PC-9 (cell line): ENCODE results near the gene BACH2. TPM values are rescaled to one million over a fixed set of nuclear protein-coding genes. Genes with fewer than 3 reads are reported as not detected.

ENCODE experiments used
- BruUV-seq: library from RNA; stranded (reverse); fragments of 400-500 nt; replicated peaks from 2 replicates; lab custom pipeline; 2021; lab: Mats Ljungman, UMichigan
- CTCF ChIA-PET: fragments of 300-600 bp; sonication (Branson Sonifier 250); formaldehyde crosslinking; loops from one replicate; lab custom pipeline; 2022; ENCODE audit warnings: antibody characterized with exemption; lab: Charles Lee
- POLR2A ChIA-PET: fragments of 300-600 bp; sonication (Branson Sonifier 250); formaldehyde crosslinking; loops from one replicate; lab custom pipeline; 2022; ENCODE audit warnings: antibody characterized with exemption; ENCODE audit not compliant: unreplicated experiment; lab: Charles Lee
- DNase-seq, 2 experiments: peaks; one replicate each; pipeline versions ENCODE4 v3.0.0 to v3.0.0-alpha.2; 2015 to 2022; ENCODE audit warnings: mixed read lengths in 1 of 2
- H2AFZ ChIP-seq: fragments of 200-600 bp; sonication (generic); 2 replicates; pipeline ENCODE4 v1.8.1; 2017; ENCODE audit warnings: antibody characterized with exemption
- H3F3A ChIP-seq: fragments of 200-600 bp; sonication (generic); 2 replicates; pipeline ENCODE4 v1.8.1; 2017; ENCODE audit warnings: antibody characterized with exemption, mild to moderate bottlenecking, low read depth; ENCODE audit not compliant: insufficient read depth
- H3K27ac ChIP-seq: fragments of 200-600 bp; sonication (generic); 2 replicates; pipeline ENCODE4 v1.6.1; 2016; ENCODE audit warnings: mixed run types
- H3K27me3 ChIP-seq: fragments of 200-600 bp; sonication (generic); 2 replicates; pipeline ENCODE4 v1.6.1; 2016; ENCODE audit warnings: low read depth, mixed run types; ENCODE audit not compliant: insufficient read depth
- H3K36me3 ChIP-seq: fragments of 200-600 bp; sonication (generic); 2 replicates; pipeline ENCODE4 v1.6.1; 2016; ENCODE audit warnings: low read depth, mixed run types
- H3K4me1 ChIP-seq: fragments of 200-600 bp; sonication (generic); replicated peaks from 2 replicates; pipeline ENCODE4 v1.6.1; 2016; ENCODE audit warnings: mixed run types; ENCODE audit not compliant: insufficient read depth
- H3K4me2 ChIP-seq: fragments of 200-600 bp; sonication (generic); 2 replicates; pipeline ENCODE4 v1.6.1; 2017; ENCODE audit warnings: mixed run types
- H3K4me3 ChIP-seq: fragments of 200-600 bp; sonication (generic); 2 replicates; pipeline ENCODE4 v1.6.1; 2016; ENCODE audit warnings: mixed run types
- H3K79me2 ChIP-seq: fragments of 200-600 bp; sonication (generic); 2 replicates; pipeline ENCODE4 v1.6.1; 2017; ENCODE audit warnings: low read depth, mixed run types
- H3K9me2 ChIP-seq: fragments of 200-600 bp; sonication (generic); 2 replicates; pipeline ENCODE4 v1.8.1; 2017; ENCODE audit warnings: mild to moderate bottlenecking; ENCODE audit not compliant: insufficient read depth
- H3K9me3 ChIP-seq: fragments of 200-600 bp; sonication (generic); 2 replicates; pipeline ENCODE4 v1.8.1; 2016; ENCODE audit warnings: low read depth; ENCODE audit not compliant: insufficient read depth
- H4K20me1 ChIP-seq: fragments of 200-600 bp; sonication (generic); 2 replicates; pipeline ENCODE4 v1.8.1; 2017; ENCODE audit not compliant: insufficient read depth
- CTCF ChIP-seq: fragments of 200-600 bp; sonication (generic); conservative IDR thresholded peaks from 2 replicates; pipeline ENCODE4 v1.6.1; 2017; ENCODE audit warnings: mixed run types, antibody characterized with exemption, mild to moderate bottlenecking, moderate library complexity
- EZH2 ChIP-seq: fragments of 200-600 bp; sonication (generic); IDR thresholded peaks from 2 replicates; pipeline ENCODE4 v1.8.0; 2017; ENCODE audit warnings: antibody characterized with exemption, low read depth
- intact Hi-C: fragments of 100-400 bp; cut with micrococcal nuclease; formaldehyde crosslinking; loops from one replicate; pipeline ENCODE4 v1.10.0; 2022; ENCODE audit not compliant: unreplicated experiment
- total RNA-seq: library from RNA; stranded (reverse); gene quantifications from 2 replicates; pipeline ENCODE4 v1.2.3, GENCODE V29; 2021

BACH2 gene
- total RNA-seq, 1 experiment from 2014 or later = 2.3 TPM

- Histone ChIP-seq H3K36me3 (no peaks in the 10 kb centered on the region), H3K27ac (no peak overlapping the region), H3K9me3 (no peaks in the 10 kb centered on the region), H3K9me2 (no peaks in the 10 kb centered on the region), H3K4me2 (no peak overlapping the region), H3K4me1 (no peaks in the 10 kb centered on the region), H3K4me3 (no peak overlapping the region), H2AFZ (no peak overlapping the region), H3K79me2 (no peaks in the 10 kb centered on the region), H4K20me1 (no peaks in the 10 kb centered on the region), H3K27me3 (no peaks in the 10 kb centered on the region), H3F3A (no peaks in the 10 kb centered on the region)
- BruUV-seq = no TSS peak
- no peak for DNase-seq
- ChIA-PET POLR2A (no interaction called here), CTCF (no interaction called here)
- intact Hi-C loops = no loop called here
- no peak for TF ChIP-seq CTCF
- no peak for TF ChIP-seq EZH2
Observed at GRCh38 chr6:90066697-90067096, 229.9 kb downstream of the BACH2 start.

GRCh38 chr6:90065173-90065572, 231.5 kb downstream of the BACH2 start:
- Histone ChIP-seq H3K4me1 (no peaks in the 10 kb centered on the region), H3K27me3 (no peaks in the 10 kb centered on the region), H4K20me1 (no peaks in the 10 kb centered on the region), H3K4me2 (no peak overlapping the region), H3K27ac (no peak overlapping the region), H3K9me2 (no peaks in the 10 kb centered on the region), H2AFZ (no peak overlapping the region), H3K79me2 (no peaks in the 10 kb centered on the region), H3K4me3 (no peak overlapping the region), H3F3A (no peaks in the 10 kb centered on the region), H3K36me3 (no peaks in the 10 kb centered on the region), H3K9me3 (no peaks in the 10 kb centered on the region)
- CTCF ChIA-PET = no interaction called here
- no peak for DNase-seq
- intact Hi-C loops = no loop called here
- TF ChIP-seq CTCF = no peak
- POLR2A ChIA-PET = interaction anchor here (0.7 kb wide), 1 partner anchor 71 kb away, joined by 5 read pairs; no protein-coding TSS in a partner anchor
- no TSS peak for BruUV-seq

- POLR2A ChIA-PET = no interaction called here
- CTCF ChIA-PET = no interaction called here
- H2AFZ ChIP-seq = no peak overlapping the region
- intact Hi-C loops = no loop called here
- no peaks in the 10 kb centered on the region for H3K4me1 ChIP-seq
- H3K4me3 ChIP-seq = no peak overlapping the region
- no peak overlapping the region for H3K27ac ChIP-seq
- no peaks in the 10 kb centered on the region for H3K79me2 ChIP-seq
- H3K9me2 ChIP-seq = no peaks in the 10 kb centered on the region
- no peaks in the 10 kb centered on the region for H3F3A ChIP-seq
- no peak for DNase-seq
- H3K9me3 ChIP-seq = no peaks in the 10 kb centered on the region
- no peak overlapping the region for H3K4me2 ChIP-seq
- BruUV-seq = no TSS peak
- no peaks in the 10 kb centered on the region for H3K27me3 ChIP-seq
- no peak for TF ChIP-seq EZH2
- no peak for TF ChIP-seq CTCF
- no peaks in the 10 kb centered on the region for H3K36me3 ChIP-seq
- H4K20me1 ChIP-seq = no peaks in the 10 kb centered on the region
Observed at GRCh38 chr6:90062667-90063066, 234.0 kb downstream of the BACH2 start.
